IPS DF 19.7 (cell line): ENCODE data around the gene RHPN2.
"Not testable (repeated sequence)": the region's sequence is repeated elsewhere in the genome, so short reads cannot be mapped to it uniquely, and the experiment has no call there.

Experiments used
- DNase-seq: peaks from one replicate; pipeline ENCODE4 v3.0.0-alpha.2; 2013; ENCODE audit warnings: low read depth, low spot score

The RHPN2 gene

GRCh38 chr19:33064458-33064791 is 263 bp downstream of the RHPN2 start:
- DNase-seq: no peak

GRCh38 chr19:33063753-33064457 is 783 bp downstream of the RHPN2 start:
- DNase-seq: no peak

- DNase-seq: no peak
These were observed 1.3 kb downstream of the RHPN2 start for GRCh38 chr19:33063356-33063752.

- DNase-seq: no peak
These were observed 1.8 kb downstream of the RHPN2 start for GRCh38 chr19:33062902-33063301.

GRCh38 chr19:33060586-33060985 is 4.1 kb downstream of the RHPN2 start:
- DNase-seq: no peak

- no peak for DNase-seq
These were observed 9.0 kb downstream of the RHPN2 start for GRCh38 chr19:33055718-33056117.

- no peak for DNase-seq
These were observed 10.1 kb downstream of the RHPN2 start for GRCh38 chr19:33054623-33055022.

GRCh38 chr19:33052352-33052972 is 12.2 kb downstream of the RHPN2 start:
- no peak for DNase-seq

GRCh38 chr19:33050110-33050509 is 14.6 kb downstream of the RHPN2 start:
- no peak for DNase-seq

- DNase-seq: no peak
These were observed 15.6 kb downstream of the RHPN2 start for GRCh38 chr19:33048806-33049676.

- peak; percentile 68 for DNase-seq
These were observed 17.3 kb downstream of the RHPN2 start for GRCh38 chr19:33047422-33047821.

- not testable (repeated sequence) for DNase-seq
These were observed 22.9 kb downstream of the RHPN2 start for GRCh38 chr19:33041828-33042160.

GRCh38 chr19:33040994-33041827 is 23.5 kb downstream of the RHPN2 start:
- DNase-seq: no peak

- no peak for DNase-seq
These were observed 24.9 kb downstream of the RHPN2 start for GRCh38 chr19:33039815-33040214.

- no peak for DNase-seq
These were observed 25.5 kb downstream of the RHPN2 start for GRCh38 chr19:33039108-33039599.

GRCh38 chr19:33037168-33038025 is 27.3 kb downstream of the RHPN2 start:
- not testable (repeated sequence) for DNase-seq

- not testable (repeated sequence) for DNase-seq
These were observed 28.1 kb downstream of the RHPN2 start for GRCh38 chr19:33036370-33037167.

GRCh38 chr19:33035461-33035860 is 29.2 kb downstream of the RHPN2 start:
- DNase-seq: no peak

- no peak for DNase-seq
These were observed 32.4 kb downstream of the RHPN2 start for GRCh38 chr19:33032218-33032781.
